ENCODE measurements around the gene DNAH6.

Gene DNAH6

DNA sequence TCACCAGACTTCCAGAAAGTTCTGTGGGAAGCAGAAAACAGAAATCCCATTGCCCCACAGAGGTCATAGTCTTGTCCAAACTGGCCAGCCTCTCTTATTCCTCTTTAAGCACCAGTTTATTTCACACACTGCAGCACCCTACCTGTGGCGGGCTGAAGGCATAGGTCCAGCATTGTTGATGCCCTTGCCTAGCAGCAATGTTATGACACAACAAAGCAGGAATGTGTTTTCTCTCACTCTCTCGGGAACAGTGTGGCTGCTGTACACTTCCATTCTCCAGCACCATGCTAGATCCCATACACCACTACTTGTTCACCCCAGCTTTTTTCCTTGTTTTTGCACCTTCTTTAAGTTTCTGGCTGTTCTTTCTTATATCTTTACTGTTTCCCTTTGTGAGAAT, 181.6 kb downstream of the DNAH6 start:
- H3K4me1 ChIP-seq (ENCODE audit: insufficient read depth, low read length) = no peaks in the 10 kb centered on the region
- no peaks in the 10 kb centered on the region for H3K36me3 ChIP-seq (ENCODE audit: insufficient read depth, low read length)
- H3K27ac ChIP-seq (ENCODE audit: low read depth, low read length) = no peak overlapping the region
- H3K4me3 ChIP-seq (ENCODE audit: low read length) = no peak overlapping the region
- no peaks in the 10 kb centered on the region for H3K27me3 ChIP-seq (ENCODE audit: insufficient read depth, low read length)
- peaks cover 8% of the 10 kb centered on the region for H3K9me3 ChIP-seq (ENCODE audit: insufficient read depth, low read depth, low read length)
- WGBS = 88% methylated on average over 2 of the region's 2 CpGs
- H3K9ac ChIP-seq (ENCODE audit: low read depth, low read length) = no peak overlapping the region

GRCh38 chr2:84700006-84700405, 183.7 kb downstream of the DNAH6 start:
- Histone ChIP-seq H3K4me1 (ENCODE audit: insufficient read depth, low read length) (no peaks in the 10 kb centered on the region), H3K36me3 (ENCODE audit: insufficient read depth, low read length) (no peaks in the 10 kb centered on the region), H3K9ac (ENCODE audit: low read depth, low read length) (no peak overlapping the region), H3K4me3 (ENCODE audit: low read length) (no peak overlapping the region), H3K27ac (ENCODE audit: low read depth, low read length) (no peak overlapping the region), H3K27me3 (ENCODE audit: insufficient read depth, low read length) (no peaks in the 10 kb centered on the region), H3K9me3 (ENCODE audit: insufficient read depth, low read depth, low read length) (peaks cover 11% of the 10 kb centered on the region)
- WGBS = 93% methylated on average over 3 of the region's 3 CpGs

- H3K27me3 ChIP-seq (ENCODE audit: insufficient read depth, low read length) = no peaks in the 10 kb centered on the region
- no peak overlapping the region for H3K27ac ChIP-seq (ENCODE audit: low read depth, low read length)
- no peak overlapping the region for H3K4me3 ChIP-seq (ENCODE audit: low read length)
- no peaks in the 10 kb centered on the region for H3K4me1 ChIP-seq (ENCODE audit: insufficient read depth, low read length)
- 88% methylated on average over 1 of the region's 1 CpG for WGBS
- no peaks in the 10 kb centered on the region for H3K36me3 ChIP-seq (ENCODE audit: insufficient read depth, low read length)
- peaks cover 11% of the 10 kb centered on the region for H3K9me3 ChIP-seq (ENCODE audit: insufficient read depth, low read depth, low read length)
- no peak overlapping the region for H3K9ac ChIP-seq (ENCODE audit: low read depth, low read length)
Observed at GRCh38 chr2:84701880-84702279, 185.6 kb downstream of the DNAH6 start.

DNA sequence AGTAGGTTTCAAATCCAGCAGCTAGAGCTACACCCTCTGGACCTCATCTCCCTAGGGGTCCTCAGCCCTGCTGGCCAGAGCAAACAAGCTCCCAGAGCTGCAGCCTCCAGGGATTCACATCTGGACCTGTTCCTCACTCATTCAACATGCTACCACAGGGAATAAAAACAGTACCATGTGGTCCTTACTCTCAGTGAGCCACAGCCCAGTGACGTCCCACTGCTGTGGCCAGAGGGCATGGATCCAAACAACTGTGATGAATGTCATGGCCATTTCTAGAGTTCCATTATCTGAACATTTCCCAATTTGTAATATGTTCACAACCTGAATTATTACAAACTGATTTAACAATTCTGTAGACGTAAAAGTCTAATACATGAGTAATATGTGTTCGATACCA, 186.6 kb downstream of the DNAH6 start:
- H3K4me1 ChIP-seq (ENCODE audit: insufficient read depth, low read length) = no peaks in the 10 kb centered on the region

DNA sequence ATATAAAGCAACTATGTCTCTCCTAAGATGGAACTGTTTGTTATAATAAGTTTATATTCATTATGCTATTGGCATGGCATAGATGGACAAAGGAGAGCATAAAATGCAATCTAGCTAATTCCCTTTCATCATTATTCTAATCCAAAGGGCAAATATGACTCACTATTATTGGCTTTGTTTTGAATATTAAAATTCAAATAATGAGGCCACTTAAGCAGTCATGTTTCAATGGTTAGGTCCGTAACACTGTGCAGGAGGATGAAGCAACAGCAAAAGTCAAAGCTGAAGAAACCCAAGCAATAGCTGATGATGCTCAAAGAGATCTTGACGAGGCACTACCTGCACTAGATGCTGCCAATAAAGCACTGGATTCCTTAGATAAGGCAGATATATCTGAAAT, 187.5 kb downstream of the DNAH6 start:
- 88% methylated on average over 2 of the region's 2 CpGs for WGBS
- Histone ChIP-seq H3K4me1 (ENCODE audit: insufficient read depth, low read length) (no peaks in the 10 kb centered on the region), H3K36me3 (ENCODE audit: insufficient read depth, low read length) (no peaks in the 10 kb centered on the region), H3K9ac (ENCODE audit: low read depth, low read length) (no peak overlapping the region), H3K4me3 (ENCODE audit: low read length) (no peak overlapping the region), H3K27ac (ENCODE audit: low read depth, low read length) (no peak overlapping the region), H3K27me3 (ENCODE audit: insufficient read depth, low read length) (no peaks in the 10 kb centered on the region), H3K9me3 (ENCODE audit: insufficient read depth, low read depth, low read length) (peaks cover 11% of the 10 kb centered on the region)

More for the DNA sequence above, 186.6 kb downstream of the DNAH6 start:
- Histone ChIP-seq H3K9me3 (ENCODE audit: insufficient read depth, low read depth, low read length) (peaks cover 11% of the 10 kb centered on the region), H3K36me3 (ENCODE audit: insufficient read depth, low read length) (no peaks in the 10 kb centered on the region), H3K4me3 (ENCODE audit: low read length) (no peak overlapping the region), H3K9ac (ENCODE audit: low read depth, low read length) (no peak overlapping the region), H3K27ac (ENCODE audit: low read depth, low read length) (no peak overlapping the region), H3K27me3 (ENCODE audit: insufficient read depth, low read length) (no peaks in the 10 kb centered on the region)
- WGBS = 91% methylated on average over 1 of the region's 3 CpGs

DNA sequence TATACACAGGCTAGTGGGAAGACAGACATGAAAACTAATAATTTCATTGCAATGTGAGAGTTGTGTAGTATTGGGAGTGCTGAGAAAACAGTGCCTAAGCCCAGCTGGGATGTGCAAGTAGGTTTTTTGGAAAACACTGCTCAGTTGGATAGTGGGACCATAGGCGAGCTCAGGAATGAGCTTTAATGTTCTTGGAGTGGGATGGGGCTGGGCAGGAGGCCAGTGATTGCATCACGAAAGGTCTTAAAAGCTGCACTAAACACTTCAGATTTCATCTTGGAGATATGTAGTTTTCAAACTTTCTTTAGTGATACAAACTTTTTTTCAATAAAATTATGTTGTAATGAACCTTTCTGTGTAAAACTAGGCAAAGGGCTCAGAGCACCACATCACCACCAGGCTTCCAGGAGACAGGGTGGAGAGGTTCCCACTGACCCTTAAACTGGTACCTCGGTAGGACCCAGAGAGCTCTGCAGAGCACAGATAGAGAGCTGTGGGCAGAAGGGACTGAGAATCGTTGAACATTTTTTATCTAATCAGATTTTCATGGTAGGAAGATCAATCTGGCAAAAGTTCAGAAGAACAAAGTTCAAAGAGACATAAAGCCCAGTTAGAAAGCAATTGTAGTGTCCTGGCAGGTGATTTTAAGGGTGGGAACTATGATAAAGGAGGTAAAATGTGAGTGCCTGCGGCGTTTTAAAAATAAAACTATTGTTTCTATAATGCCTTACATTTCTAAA, 188.4 kb downstream of the DNAH6 start:
- Histone ChIP-seq H3K27me3 (ENCODE audit: insufficient read depth, low read length) (no peaks in the 10 kb centered on the region), H3K36me3 (ENCODE audit: insufficient read depth, low read length) (no peaks in the 10 kb centered on the region), H3K9ac (ENCODE audit: low read depth, low read length) (no peak overlapping the region), H3K9me3 (ENCODE audit: insufficient read depth, low read depth, low read length) (peaks cover 11% of the 10 kb centered on the region), H3K4me1 (ENCODE audit: insufficient read depth, low read length) (no peaks in the 10 kb centered on the region), H3K4me3 (ENCODE audit: low read length) (no peak overlapping the region), H3K27ac (ENCODE audit: low read depth, low read length) (no peak overlapping the region)
- WGBS = 91% methylated on average over 5 of the region's 6 CpGs

GRCh38 chr2:84705858-84706257, 189.6 kb downstream of the DNAH6 start:
- no peaks in the 10 kb centered on the region for H3K4me1 ChIP-seq (ENCODE audit: insufficient read depth, low read length)
- H3K27me3 ChIP-seq (ENCODE audit: insufficient read depth, low read length) = no peaks in the 10 kb centered on the region
- H3K4me3 ChIP-seq (ENCODE audit: low read length) = no peak overlapping the region
- H3K36me3 ChIP-seq (ENCODE audit: insufficient read depth, low read length) = no peaks in the 10 kb centered on the region
- no peak overlapping the region for H3K9ac ChIP-seq (ENCODE audit: low read depth, low read length)
- peaks cover 11% of the 10 kb centered on the region for H3K9me3 ChIP-seq (ENCODE audit: insufficient read depth, low read depth, low read length)
- no peak overlapping the region for H3K27ac ChIP-seq (ENCODE audit: low read depth, low read length)
- 93% methylated on average over 2 of the region's 2 CpGs for WGBS

GRCh38 chr2:84708442-84708841, 192.1 kb downstream of the DNAH6 start:
- no peak overlapping the region for H3K27ac ChIP-seq (ENCODE audit: low read depth, low read length)

DNA sequence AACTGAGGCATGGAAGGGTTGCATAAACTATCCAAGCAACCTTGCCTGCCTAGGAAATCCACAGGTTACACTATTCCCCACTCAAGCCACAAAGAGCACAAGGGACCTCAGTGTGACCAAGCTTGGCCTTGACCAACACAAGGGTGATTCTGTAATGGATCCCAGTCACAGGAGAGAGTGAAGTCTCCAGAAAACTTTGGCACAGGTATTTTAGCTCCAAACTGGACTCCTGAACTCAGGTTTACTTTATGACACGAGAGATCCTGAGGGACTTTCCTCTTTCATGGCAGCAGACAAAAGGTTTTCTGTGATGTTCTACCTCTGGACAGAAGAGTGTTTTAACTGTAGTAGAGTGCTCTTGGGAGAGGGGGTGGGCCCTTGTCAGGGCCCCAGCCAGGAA, 195.4 kb downstream of the DNAH6 start:
- Histone ChIP-seq H3K27me3 (ENCODE audit: insufficient read depth, low read length) (no peaks in the 10 kb centered on the region), H3K4me1 (ENCODE audit: insufficient read depth, low read length) (no peaks in the 10 kb centered on the region), H3K36me3 (ENCODE audit: insufficient read depth, low read length) (no peaks in the 10 kb centered on the region), H3K4me3 (ENCODE audit: low read length) (no peak overlapping the region), H3K9me3 (ENCODE audit: insufficient read depth, low read depth, low read length) (no peaks in the 10 kb centered on the region), H3K9ac (ENCODE audit: low read depth, low read length) (no peak overlapping the region), H3K27ac (ENCODE audit: low read depth, low read length) (no peak overlapping the region)
- WGBS = 82% methylated on average over 1 of the region's 1 CpG

More at GRCh38 chr2:84708442-84708841, 192.1 kb downstream of the DNAH6 start:
- H3K9me3 ChIP-seq (ENCODE audit: insufficient read depth, low read depth, low read length) = no peaks in the 10 kb centered on the region
- no peaks in the 10 kb centered on the region for H3K27me3 ChIP-seq (ENCODE audit: insufficient read depth, low read length)
- no peaks in the 10 kb centered on the region for H3K36me3 ChIP-seq (ENCODE audit: insufficient read depth, low read length)
- H3K9ac ChIP-seq (ENCODE audit: low read depth, low read length) = no peak overlapping the region
- H3K4me3 ChIP-seq (ENCODE audit: low read length) = no peak overlapping the region
- H3K4me1 ChIP-seq (ENCODE audit: insufficient read depth, low read length) = no peaks in the 10 kb centered on the region

DNA sequence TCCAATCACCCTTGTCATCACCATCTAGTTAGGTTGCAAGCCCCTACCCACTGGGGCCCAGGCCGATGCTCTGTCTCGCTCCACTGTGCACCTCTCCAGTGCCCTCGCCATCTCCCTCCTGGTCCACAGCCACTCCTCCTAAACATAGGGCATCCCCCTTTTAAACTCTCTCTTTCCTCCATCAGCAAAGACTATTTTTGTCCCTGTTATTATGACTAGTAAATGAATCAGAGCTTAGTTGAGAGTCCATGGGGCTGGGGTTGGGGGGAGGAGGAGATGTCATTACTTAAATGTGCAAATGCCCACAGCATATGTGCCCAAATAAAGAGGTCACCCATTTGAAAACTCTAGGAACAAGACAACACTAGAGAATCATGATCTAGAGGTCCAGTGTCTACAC, 197.1 kb downstream of the DNAH6 start:
- Histone ChIP-seq H3K27me3 (ENCODE audit: insufficient read depth, low read length) (no peaks in the 10 kb centered on the region), H3K4me1 (ENCODE audit: insufficient read depth, low read length) (no peaks in the 10 kb centered on the region), H3K27ac (ENCODE audit: low read depth, low read length) (no peak overlapping the region), H3K9ac (ENCODE audit: low read depth, low read length) (no peak overlapping the region), H3K9me3 (ENCODE audit: insufficient read depth, low read depth, low read length) (no peaks in the 10 kb centered on the region), H3K36me3 (ENCODE audit: insufficient read depth, low read length) (no peaks in the 10 kb centered on the region), H3K4me3 (ENCODE audit: low read length) (no peak overlapping the region)
- 93% methylated on average over 3 of the region's 3 CpGs for WGBS

DNA sequence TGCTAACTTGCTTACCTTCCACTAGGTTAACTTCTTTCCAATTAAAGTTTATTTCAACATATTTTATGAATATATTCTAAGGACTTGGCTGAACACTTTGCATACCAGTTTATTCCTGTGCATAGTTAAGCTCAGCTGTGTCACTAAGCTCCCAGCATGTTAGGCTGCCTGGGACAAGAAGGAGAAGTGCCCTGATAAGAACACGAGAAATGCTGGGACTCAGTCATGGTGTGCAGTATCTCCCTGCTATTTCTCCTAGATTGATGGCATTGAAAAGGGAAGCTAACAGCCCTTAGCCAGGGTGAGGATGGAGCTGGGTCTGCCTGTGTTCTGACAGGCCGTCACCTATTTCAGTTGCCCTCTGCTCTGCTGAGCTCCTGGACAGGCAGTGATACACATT, 200.3 kb downstream of the DNAH6 start:
- Histone ChIP-seq H3K27ac (ENCODE audit: low read depth, low read length) (no peak overlapping the region), H3K36me3 (ENCODE audit: insufficient read depth, low read length) (no peaks in the 10 kb centered on the region), H3K4me1 (ENCODE audit: insufficient read depth, low read length) (no peaks in the 10 kb centered on the region), H3K27me3 (ENCODE audit: insufficient read depth, low read length) (no peaks in the 10 kb centered on the region), H3K9ac (ENCODE audit: low read depth, low read length) (no peak overlapping the region), H3K4me3 (ENCODE audit: low read length) (no peak overlapping the region), H3K9me3 (ENCODE audit: insufficient read depth, low read depth, low read length) (no peaks in the 10 kb centered on the region)
- 86% methylated on average over 2 of the region's 2 CpGs for WGBS

DNA sequence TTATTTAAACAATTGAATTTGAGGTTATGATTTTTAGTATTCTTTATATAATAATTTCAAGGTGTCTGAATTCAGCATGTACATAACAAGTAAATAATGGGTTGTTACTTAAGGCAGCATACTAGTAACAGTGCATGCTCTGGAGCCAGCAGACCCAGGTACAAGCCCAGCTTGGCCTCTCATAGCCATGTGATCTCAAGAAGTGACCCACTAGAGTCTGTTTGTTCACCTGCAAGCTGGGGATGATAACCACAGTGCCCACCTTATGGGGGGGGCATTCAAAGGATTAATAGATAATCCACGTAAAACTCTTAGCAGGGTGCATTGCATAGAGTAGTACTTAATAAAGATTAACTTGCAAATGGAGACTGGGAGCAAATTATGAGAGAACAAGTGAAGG, 201.0 kb downstream of the DNAH6 start:
- Histone ChIP-seq H3K9ac (ENCODE audit: low read depth, low read length) (no peak overlapping the region), H3K27me3 (ENCODE audit: insufficient read depth, low read length) (no peaks in the 10 kb centered on the region), H3K27ac (ENCODE audit: low read depth, low read length) (no peak overlapping the region), H3K4me3 (ENCODE audit: low read length) (no peak overlapping the region), H3K9me3 (ENCODE audit: insufficient read depth, low read depth, low read length) (no peaks in the 10 kb centered on the region), H3K36me3 (ENCODE audit: insufficient read depth, low read length) (no peaks in the 10 kb centered on the region), H3K4me1 (ENCODE audit: insufficient read depth, low read length) (no peaks in the 10 kb centered on the region)
- 87% methylated on average over 1 of the region's 1 CpG for WGBS

Data from HUES64 (cell line).